NCI-H2107 (cell line): ENCODE measurements around the gene LRRC17.

ENCODE experiments used
- DNase-seq: peaks from one replicate; lab custom pipeline; 2025; lab: John Stamatoyannopoulos, UW

The LRRC17 gene

DNA sequence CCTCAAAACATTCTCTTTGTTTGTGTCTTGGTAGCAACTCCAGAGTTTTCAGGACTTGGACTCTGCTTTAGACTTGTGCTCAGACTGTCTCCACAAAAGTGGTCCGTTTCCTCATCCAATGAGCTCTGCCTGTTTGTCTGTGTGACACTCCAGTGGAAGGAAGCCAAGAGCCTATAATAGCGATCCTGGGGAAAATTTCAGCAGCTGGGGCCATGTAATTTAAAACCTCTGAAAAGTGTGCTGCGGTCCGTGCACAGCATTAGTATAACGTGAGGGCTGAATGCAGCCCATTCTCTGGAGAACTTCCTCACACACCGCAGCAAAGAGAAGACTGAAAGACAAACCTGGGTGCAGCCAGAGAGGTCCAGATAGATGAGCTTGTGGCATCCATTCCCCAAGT lies at the start of gene LRRC17:
TSS of gene LRRC17 (plus strand) at position 259 of the 400 bp plus-strand sequence. CDS start 20,914 bp downstream, outside the sequence.
- DNase-seq = peak; percentile 85

- no peak for DNase-seq
These were observed 47.8 kb upstream of the LRRC17 start for GRCh38 chr7:102864958-102865357.

GRCh38 chr7:102866535-102867215 lies 46.1 kb upstream of the LRRC17 start:
- DNase-seq = no peak

- DNase-seq = no peak
These were observed 43.6 kb upstream of the LRRC17 start for GRCh38 chr7:102869195-102869594.

DNA sequence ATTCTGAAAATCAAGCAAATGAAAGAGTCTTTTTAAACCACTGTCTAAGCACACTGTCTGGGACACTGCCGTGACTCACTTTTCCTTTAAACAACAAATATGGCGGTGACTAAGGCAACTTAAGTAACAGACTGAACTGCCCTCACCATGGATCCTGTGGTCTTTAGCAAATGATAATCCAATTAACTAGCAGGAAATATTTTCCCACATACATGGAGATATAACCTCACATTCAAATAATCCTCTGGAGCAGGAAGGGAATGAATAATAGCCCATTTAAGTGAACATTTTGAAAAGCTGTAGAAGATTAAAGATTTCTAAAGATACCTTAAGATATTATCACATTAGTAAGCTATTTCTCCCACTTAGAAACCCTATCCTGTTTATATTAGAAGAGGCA lies 40.3 kb upstream of the LRRC17 start:
- no peak for DNase-seq

GRCh38 chr7:102873470-102874165 lies 39.2 kb upstream of the LRRC17 start:
- no peak for DNase-seq

- no peak for DNase-seq
These were observed 38.5 kb upstream of the LRRC17 start for GRCh38 chr7:102874166-102874829.

GRCh38 chr7:102874966-102875365 lies 37.8 kb upstream of the LRRC17 start:
- no peak for DNase-seq

DNA sequence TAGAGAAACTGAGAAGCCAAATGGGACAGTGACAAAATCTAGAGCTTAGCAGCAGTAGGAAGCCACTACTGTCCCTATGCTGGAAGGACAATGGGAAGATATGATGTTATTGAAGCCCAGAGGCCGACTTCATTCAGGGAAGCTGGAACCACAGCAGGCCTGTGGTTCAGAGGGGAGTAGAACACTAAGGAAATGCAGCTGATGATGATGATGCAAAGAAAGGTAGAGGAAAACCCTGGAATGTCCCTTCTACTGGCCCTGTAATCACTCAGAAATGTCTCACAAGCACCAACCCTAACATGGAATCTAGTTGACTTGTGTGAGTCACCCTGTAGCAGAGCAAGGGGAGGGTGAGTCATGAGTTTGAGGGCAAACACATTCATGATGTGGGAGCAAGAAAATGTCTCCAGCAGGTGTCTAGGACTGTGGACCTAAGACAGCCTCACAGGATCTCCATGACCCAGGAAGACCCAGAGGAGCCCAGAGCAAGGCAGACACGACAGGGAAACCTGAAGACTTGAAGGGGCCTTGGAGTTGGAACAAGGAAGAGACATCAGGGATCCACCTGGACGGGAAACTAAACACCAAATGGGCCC lies 37.0 kb upstream of the LRRC17 start:
- no peak for DNase-seq

DNA sequence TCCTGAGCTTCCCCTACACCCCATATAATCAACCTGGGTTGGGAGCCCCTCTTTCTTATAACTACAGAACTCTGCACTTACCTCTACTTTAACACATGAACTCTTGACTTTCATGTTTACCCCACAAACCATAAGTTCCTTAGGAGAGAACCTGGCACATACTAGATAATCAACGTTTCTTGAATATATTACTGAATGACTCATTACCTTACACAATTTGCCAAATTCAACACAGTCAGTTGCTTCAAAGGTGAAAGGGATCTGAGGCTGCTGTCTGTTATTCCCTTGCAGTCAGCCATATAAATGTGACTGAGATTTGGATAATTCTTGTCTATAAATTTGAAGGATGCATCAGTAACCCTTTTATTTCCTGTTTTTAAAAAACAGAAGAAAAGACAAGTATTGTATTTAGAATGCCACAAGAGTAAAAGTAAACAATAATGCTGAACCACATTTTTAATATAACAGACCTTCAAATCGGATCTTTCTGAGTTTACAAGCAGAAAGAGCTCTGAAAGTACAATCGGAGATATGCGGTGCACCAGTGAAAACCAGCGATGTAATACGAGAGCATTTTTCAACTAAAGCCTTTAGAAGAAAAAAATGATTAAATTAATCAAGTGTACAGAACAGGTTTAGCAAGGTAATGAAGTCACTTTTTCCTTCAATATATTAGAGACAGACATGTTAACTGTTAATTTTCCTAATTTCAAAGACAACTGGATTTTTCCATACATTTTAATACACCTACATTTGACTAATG lies 29.5 kb upstream of the LRRC17 start:
- DNase-seq = no peak

GRCh38 chr7:102888561-102889233 lies 24.1 kb upstream of the LRRC17 start:
- no peak for DNase-seq

DNA sequence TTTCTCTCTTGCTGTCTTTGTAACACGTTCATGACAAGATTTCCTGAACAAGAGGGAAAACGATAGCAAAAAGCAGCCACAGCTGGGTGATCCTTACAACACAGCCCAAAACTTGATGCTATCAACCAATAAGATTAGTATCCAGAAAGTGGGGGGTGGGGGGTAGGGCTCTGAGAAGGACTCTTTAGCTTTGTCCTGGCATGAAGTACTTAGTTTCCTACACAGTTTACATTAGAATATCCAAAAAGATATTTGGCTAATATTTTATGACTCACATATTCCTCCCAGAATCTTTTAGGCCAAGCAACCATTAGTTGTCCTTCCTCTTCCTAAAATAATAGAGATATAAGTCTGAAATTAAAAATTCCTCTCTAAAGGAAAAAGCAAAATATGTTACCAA lies 22.9 kb upstream of the LRRC17 start:
- DNase-seq = no peak

- DNase-seq = no peak
These were observed 22.4 kb upstream of the LRRC17 start for GRCh38 chr7:102890292-102890970.

- no peak for DNase-seq
These were observed 21.7 kb upstream of the LRRC17 start for GRCh38 chr7:102890971-102891692.

DNA sequence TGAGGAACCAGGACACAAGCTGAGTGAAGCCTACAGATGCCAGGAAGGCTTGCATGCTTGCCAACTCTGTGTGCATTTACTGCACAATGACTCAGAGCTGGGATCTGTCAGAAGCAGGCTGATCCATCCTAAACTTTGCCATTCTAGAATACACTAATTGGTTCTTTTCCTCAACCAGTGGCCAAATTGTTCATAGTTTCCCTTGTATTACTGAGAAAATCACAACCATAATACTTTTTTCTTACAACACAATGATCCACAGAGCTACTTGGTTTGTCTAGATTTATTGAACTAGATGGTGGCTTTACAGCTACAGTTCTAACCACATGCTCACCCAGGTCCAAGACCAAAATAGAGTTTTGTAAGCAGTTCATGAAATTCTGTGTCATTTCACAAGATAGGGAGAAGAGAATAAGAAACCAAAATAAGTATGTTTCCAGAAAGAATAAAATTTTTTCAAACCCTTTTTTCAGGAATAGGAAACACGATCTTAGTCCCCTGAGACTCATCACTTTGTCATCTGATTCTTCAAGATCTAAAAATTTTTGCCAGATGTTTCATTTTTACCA lies 21.0 kb upstream of the LRRC17 start:
- no peak for DNase-seq

DNA sequence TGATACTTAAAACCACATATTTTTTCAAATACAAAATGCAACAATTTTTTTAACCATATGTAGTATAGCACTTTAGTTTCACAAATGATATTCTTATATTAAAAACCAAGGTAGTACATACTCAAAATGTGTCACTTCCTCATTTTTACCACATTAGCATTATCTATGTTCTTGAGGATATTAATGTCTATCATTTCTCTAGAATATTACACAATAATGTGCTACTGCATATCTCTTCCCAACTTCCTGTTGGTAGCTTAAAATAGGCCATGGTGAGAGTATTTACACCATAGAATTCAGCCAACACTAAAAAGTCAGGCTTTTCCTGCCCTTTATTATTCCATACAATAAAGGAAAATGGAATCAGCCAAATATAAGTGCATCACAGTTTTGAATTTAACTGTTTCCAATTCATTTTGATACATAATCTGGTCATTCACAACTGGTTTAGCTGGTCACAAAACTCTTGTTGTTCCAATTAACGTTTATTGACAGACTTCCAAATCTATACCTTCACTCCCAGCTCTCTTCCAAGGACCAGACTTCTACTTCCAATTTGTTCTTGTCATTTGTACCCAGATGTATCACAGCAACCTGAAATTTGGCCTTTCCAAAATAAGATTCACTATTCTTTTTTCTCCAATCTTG lies 20.0 kb upstream of the LRRC17 start:
- no peak for DNase-seq

DNA sequence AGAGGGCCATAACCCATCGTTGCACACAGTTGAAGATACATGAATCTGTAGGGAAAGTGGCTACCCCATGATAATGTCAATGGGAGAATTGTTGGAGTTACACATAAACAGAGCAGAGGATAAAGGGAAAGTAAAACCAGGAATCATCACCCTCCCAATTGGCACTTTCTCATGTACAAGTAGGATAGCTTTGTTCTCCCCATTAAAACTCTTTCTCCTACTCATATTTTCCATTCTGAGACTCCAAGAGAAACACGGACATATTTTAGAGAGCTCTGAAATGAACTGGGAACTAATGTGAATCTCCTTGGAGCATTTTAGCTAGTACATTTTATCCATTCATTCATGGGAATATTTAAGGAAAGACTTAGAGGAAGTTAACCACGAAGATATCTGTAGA lies 17.2 kb upstream of the LRRC17 start:
- no peak for DNase-seq

DNA sequence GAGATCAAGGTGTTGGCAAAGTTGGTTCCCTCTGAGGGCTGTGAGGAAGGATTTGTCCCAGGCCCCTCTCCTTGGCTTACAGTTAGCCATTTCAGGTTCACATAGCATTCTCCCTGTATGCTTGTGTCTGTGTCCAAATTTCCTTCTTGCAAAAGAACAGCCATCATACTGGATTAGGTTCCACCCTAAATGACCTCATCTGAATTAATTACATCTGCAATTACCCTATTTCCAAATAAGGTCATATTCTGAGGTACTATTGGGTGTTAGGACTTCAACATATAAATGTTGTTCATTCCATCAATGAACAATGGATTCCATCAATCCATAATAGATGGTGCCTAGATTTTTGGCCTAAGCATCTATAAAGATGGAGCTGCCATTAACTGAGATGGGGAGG lies 16.2 kb upstream of the LRRC17 start:
- no peak for DNase-seq

DNA sequence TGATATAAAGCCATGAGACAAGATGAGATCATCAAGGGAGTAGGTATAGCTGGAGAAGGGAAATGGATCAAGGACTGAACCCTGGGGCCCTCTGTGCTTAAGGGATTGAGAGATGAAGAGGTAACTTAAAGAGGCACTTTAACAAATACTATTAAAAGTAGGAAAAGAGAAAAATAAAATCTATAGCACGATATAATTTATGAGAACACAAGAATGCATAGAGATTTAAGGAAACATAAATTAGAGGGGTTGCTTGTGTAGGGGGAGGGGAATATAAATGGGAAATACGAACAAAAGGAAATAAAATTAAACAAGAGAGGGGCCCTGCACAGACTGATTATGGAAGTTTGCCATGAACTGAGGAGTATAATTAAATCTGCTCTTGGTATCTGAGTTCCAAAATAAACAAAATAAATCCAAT lies 15.6 kb upstream of the LRRC17 start:
- DNase-seq = no peak
